ENCODE measurements around the gene AMELY. TPM values are rescaled to one million over a fixed set of nuclear protein-coding genes. Genes with fewer than 3 reads are reported as not detected.

AMELY gene, protein sequence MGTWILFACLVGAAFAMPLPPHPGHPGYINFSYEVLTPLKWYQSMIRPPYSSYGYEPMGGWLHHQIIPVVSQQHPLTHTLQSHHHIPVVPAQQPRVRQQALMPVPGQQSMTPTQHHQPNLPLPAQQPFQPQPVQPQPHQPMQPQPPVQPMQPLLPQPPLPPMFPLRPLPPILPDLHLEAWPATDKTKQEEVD
- not detected in 2 replicates for polyA plus RNA-seq (2011; rRNA removed)
- polyA minus RNA-seq (2011; rRNA and poly(A)+ RNA removed), result not detected in 2 replicates

DNA sequence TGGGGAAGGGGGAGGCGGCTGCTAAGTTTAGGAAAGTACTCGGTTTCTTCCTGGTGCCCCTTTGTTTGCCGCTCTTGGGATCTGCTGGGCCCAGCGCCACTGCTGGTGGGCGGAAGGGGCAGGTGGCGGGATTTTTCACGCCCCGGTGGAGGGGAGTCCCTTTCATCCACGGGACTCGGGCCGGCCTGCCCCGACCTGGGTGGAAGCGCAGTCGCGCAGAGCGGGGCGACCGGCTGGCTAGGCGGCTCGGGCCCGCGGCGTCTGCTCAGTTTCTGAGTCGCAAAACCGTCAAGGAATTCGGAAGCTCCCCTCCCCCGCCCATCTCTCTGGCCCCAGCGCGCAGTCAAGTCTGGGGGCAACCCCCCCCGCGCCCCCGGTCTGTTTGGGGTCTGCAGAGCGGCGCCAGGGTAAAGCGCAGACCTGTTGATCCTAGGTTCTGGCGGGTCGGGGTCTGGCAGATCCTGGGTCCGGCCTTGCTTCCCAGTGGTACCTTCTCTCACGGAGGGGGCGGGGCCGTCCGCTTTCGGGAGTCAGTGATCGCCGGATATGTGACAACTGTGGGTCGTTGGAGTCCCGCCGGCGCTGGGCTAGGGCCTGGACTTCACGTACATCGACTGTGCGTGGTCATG lies at the start of gene AMELY:
Gene AMELY, minus strand, starts transcription at position 500 of the 629 bp plus-strand sequence. CDS start 39,144 bp downstream, outside the sequence.
- TF ChIP-seq, protein P1, sequence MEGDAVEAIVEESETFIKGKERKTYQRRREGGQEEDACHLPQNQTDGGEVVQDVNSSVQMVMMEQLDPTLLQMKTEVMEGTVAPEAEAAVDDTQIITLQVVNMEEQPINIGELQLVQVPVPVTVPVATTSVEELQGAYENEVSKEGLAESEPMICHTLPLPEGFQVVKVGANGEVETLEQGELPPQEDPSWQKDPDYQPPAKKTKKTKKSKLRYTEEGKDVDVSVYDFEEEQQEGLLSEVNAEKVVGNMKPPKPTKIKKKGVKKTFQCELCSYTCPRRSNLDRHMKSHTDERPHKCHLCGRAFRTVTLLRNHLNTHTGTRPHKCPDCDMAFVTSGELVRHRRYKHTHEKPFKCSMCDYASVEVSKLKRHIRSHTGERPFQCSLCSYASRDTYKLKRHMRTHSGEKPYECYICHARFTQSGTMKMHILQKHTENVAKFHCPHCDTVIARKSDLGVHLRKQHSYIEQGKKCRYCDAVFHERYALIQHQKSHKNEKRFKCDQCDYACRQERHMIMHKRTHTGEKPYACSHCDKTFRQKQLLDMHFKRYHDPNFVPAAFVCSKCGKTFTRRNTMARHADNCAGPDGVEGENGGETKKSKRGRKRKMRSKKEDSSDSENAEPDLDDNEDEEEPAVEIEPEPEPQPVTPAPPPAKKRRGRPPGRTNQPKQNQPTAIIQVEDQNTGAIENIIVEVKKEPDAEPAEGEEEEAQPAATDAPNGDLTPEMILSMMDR (IDR thresholded peaks at IDR 0.05; ENCODE audit: insufficient read depth, low read depth, low read length), result no peak

DNA sequence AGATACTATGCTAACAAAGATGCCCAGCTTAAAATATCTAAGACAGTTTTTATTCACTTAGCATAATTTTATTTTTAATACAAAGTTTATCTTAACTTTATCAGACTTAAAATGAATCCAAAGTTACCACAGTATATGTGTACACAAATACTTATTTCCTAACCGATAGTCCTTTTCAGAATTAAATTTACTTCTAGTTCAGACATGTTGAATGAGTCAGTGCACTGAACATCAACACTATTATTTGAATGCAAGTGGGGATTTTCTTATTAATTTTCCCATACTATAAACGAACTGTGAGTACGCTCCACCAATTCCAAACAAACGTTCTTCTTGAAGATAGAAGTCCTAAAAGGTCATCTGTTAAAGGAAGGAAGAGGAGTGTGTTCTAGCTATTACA lies 38.4 kb upstream of the AMELY start:
- H3K36me3 ChIP-seq (ENCODE audit: control insufficient read depth, insufficient read depth, low read length), result no peaks in the 10 kb centered on the region
- ChIA-PET POLR2A (no interaction called here), CTCF (no interaction called here)
- DNase-seq (ENCODE audit: low read depth), result no peak
- TF ChIP-seq, protein P1 (IDR thresholded peaks at IDR 0.05; ENCODE audit: insufficient read depth, low read depth, low read length), result no peak
- H3K27me3 ChIP-seq (ENCODE audit: control insufficient read depth, insufficient read depth, low read length), result no peaks in the 10 kb centered on the region
- H3K4me3 ChIP-seq (ENCODE audit: low read depth, low read length), result no peak overlapping the region

More for the DNA sequence above, at the start of gene AMELY:
- Histone ChIP-seq H3K4me3 (ENCODE audit: low read depth, low read length) (no peak within 1 kb of the TSS), H3K36me3 (ENCODE audit: control insufficient read depth, insufficient read depth, low read length) (no peaks in the 10 kb centered on the region), H3K27me3 (ENCODE audit: control insufficient read depth, insufficient read depth, low read length) (no peaks in the 10 kb centered on the region)
- ChIA-PET CTCF (no interaction called here), POLR2A (no interaction called here)
- no peak for DNase-seq (ENCODE audit: low read depth)

DNA sequence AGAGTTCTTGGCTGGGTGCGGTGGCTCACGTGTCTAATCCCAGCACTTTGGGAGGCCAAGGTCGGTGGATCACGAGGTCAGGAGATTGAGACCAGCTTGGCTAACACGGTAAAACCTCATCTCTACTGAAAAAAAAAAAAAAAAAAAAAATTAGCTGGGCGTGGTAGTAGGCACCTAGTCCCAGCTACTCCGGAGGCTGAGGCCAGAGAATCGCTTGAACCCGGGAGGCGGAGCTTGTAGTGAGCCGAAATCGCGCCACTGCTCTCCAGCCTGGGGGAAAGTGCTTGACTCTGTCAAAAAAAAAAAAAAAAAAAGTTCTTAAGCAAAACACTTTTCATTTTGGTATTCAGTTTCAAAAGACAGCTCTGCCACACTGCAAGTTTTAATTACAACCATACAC lies 36.8 kb upstream of the AMELY start:
- no peaks in the 10 kb centered on the region for H3K27me3 ChIP-seq (ENCODE audit: control insufficient read depth, insufficient read depth, low read length)
- no peaks in the 10 kb centered on the region for H3K36me3 ChIP-seq (ENCODE audit: control insufficient read depth, insufficient read depth, low read length)
- TF ChIP-seq, protein P1 (IDR thresholded peaks at IDR 0.05; ENCODE audit: insufficient read depth, low read depth, low read length), result no peak
- ChIA-PET CTCF (no interaction called here), POLR2A (no interaction called here)
- H3K4me3 ChIP-seq (ENCODE audit: low read depth, low read length), result no peak overlapping the region
- no peak for DNase-seq (ENCODE audit: low read depth)

DNA sequence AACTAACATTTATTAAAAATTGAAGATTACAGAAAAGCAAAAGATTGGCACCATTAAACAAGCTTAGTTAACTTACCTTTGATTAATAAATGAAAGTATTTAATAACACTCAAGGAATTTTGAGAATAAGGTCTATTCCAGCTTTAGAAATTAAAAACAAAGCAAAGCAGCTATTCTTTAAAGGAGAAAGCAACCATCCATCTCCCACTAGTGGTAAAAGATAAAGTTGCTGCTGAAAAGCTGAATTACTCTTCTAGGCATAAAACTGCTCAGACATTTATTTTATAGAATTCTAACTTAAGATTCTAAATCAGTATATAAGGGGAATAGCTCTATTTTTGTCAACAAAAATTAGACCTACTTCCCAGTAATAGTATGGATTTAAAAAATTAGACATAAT lies 36.1 kb upstream of the AMELY start:
- TF ChIP-seq, protein P1 (IDR thresholded peaks at IDR 0.05; ENCODE audit: insufficient read depth, low read depth, low read length), result no peak
- H3K27me3 ChIP-seq (ENCODE audit: control insufficient read depth, insufficient read depth, low read length), result no peaks in the 10 kb centered on the region
- POLR2A ChIA-PET, result no interaction called here
- no peak overlapping the region for H3K4me3 ChIP-seq (ENCODE audit: low read depth, low read length)
- no peaks in the 10 kb centered on the region for H3K36me3 ChIP-seq (ENCODE audit: control insufficient read depth, insufficient read depth, low read length)
- CTCF ChIA-PET, result no interaction called here
- no peak for DNase-seq (ENCODE audit: low read depth)

DNA sequence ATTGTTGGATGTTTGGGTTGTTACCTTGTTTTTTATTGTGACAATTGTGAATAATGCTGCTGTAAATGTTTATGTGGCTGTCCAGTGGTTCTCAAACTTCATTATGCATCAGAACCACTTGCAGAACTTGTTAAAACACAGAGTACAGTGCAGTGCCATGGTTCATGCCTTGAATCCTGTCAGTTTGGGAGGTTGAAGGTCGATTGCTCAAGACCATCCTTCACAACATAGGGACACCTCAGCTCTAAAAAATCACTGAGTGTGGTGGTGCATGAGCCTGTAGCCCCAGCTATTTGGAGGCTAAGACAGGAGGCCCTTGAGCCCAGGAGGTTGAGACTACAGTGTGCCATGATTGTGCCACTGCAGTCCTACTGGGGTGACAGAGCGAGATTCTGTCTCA lies 23.9 kb upstream of the AMELY start:
- DNase-seq (ENCODE audit: low read depth), result no peak
- POLR2A ChIA-PET, result no interaction called here
- H3K36me3 ChIP-seq (ENCODE audit: control insufficient read depth, insufficient read depth, low read length), result no peaks in the 10 kb centered on the region
- H3K27me3 ChIP-seq (ENCODE audit: control insufficient read depth, insufficient read depth, low read length), result no peaks in the 10 kb centered on the region
- H3K4me3 ChIP-seq (ENCODE audit: low read depth, low read length), result no peak overlapping the region
- CTCF ChIA-PET, result no interaction called here
- TF ChIP-seq, protein P1 (IDR thresholded peaks at IDR 0.05; ENCODE audit: insufficient read depth, low read depth, low read length), result no peak

Data from BJ (cell line).